GM13976 (cell line): ENCODE data around the gene ABHD11.

Experiments used
- DNase-seq: peaks from one replicate; pipeline ENCODE4 v3.0.0; 2012; ENCODE audit warnings: low spot score
- CTCF ChIP-seq: IDR thresholded peaks from 2 replicates; pipeline ENCODE4 v1.5.1; 2012; ENCODE audit warnings: borderline replicate concordance, mild to moderate bottlenecking; ENCODE audit not compliant: insufficient read depth; ENCODE audit errors: extremely low read depth, missing control alignments, control extremely low read depth
- in situ Hi-C: fragments of 300-500 bp; cut with MboI; formaldehyde crosslinking; loops from one replicate; pipeline ENCODE4 v1.12.0; 2022; ENCODE audit warnings: low sequenced_read_pairs, mixed read lengths, inconsistent platforms; ENCODE audit not compliant: unreplicated experiment

The ABHD11 gene

GRCh38 chr7:73742338-73742752 is 3.7 kb upstream of the ABHD11 start:
- in situ Hi-C loops, result no loop called here
- DNase-seq, result peak; percentile 16
- TF ChIP-seq CTCF, result no peak

DNA sequence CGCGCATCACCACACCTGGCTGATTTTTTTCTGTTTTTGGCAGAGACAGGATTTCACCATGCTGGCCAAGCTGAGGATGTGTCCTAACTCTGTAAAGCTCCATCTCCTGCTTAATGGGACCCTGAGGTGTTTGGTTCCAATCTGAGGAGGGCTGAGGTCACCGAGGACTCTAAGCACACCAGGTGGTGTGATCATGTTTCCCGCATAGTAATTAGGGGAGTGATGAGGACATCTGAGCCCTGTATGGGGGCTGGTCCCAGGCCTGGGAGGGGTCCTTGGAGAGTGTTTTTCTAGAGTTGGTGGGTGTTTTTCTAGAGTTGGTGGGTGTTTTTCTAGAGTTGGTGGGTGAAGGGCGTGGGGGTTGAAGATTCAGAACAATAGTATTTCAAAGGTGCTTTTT is 3.0 kb upstream of the ABHD11 start:
- TF ChIP-seq CTCF, result no peak
- peak; percentile 26 for DNase-seq
- in situ Hi-C loops, result no loop called here

DNA sequence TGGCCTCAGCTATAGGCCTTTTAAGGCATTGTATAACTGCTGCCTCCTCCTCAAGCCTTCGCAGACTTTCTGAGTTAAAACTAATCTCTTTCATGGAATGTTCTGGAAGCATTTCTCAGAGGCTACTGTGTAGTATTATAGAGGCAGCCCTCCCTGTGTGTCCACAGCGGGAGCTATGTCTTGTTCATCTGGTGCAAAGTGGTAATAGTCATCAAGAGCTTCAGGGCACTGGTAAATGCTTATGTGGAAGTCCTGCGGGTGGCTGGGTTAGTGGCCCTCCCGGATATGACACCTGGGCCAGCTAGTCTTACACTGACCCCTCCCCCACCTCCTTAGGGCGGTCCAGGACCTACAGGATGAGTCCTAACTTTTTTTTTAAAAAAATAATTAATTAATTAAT is 2.2 kb upstream of the ABHD11 start:
- TF ChIP-seq CTCF, result no peak
- in situ Hi-C loops, result no loop called here
- no peak for DNase-seq

GRCh38 chr7:73740212-73740611 is 1.6 kb upstream of the ABHD11 start:
- no peak for TF ChIP-seq CTCF
- in situ Hi-C loops, result no loop called here
- DNase-seq, result no peak

- in situ Hi-C loops, result no loop called here
- DNase-seq, result peak; percentile 53
- TF ChIP-seq CTCF, result no peak
These were observed 775 bp upstream of the ABHD11 start for GRCh38 chr7:73739387-73739767.

- peak; percentile 87 for DNase-seq
- no peak for TF ChIP-seq CTCF
- in situ Hi-C loops, result no loop called here
These were observed 386 bp downstream of the ABHD11 start for GRCh38 chr7:73738220-73738611.
